Measurements from ENCODE around the gene EHMT1.

EHMT1 gene

DNA sequence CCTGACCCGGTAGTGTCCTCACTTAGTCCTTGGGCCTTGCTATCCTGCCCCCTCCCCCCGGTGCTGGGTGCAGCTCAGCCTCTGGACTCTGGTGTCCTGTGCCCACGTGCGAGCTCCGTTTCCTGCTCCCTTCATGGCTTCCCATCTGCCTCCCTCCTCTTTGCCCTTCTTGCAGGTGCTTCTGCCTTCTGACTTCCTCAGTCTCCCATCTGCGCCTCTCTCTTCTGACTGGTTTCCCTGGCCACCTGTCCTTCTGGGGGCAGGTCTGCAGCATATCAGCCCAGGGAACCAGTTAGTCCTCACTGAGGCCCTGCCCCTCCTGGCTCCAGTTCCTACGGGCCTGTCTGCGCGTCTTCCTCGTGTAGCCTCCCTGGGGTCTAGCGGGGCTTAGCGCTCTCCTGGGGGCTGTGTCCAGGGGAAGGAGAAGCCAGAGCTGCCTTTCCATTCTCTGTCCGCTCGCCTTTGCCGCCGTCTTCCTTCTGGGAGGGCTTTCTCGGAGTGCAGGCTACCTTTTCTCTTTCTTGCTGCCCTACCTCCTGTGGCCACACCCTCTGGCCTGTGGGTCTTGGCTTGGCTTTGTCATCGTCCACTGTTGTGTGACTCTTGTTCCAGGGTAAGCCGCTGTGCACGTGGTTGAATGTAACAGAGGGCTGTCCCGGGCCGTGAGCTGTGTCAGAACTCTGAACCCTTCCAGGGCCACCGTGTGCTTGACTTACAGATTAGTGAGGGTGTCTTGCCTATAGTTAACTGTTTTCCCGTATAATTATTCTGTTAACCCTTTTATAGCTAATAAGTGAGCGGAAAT, 51.8 kb downstream of the EHMT1 start:
- H3K4me3 ChIP-seq (ENCODE audit: control insufficient read depth in 1 of 7, extremely low read depth in 1 of 7, insufficient read depth in 4 of 7, low read depth in 2 of 7, low read length in 6 of 7), result no peak overlapping the region
- no peaks in the 10 kb centered on the region for H3K9me3 ChIP-seq (ENCODE audit: control extremely low read depth in 1 of 5, control insufficient read depth in 4 of 5, insufficient read depth in 2 of 5, low read depth in 1 of 5, low read length in 4 of 5)
- H3K36me3 ChIP-seq (ENCODE audit: control insufficient read depth in 4 of 4, insufficient read depth in 4 of 4, low read length in 3 of 4), result peaks cover 0 to 29% (median 3%) of the 10 kb centered on the region in 4 experiments
- ChIA-PET CTCF (interaction anchor here (0.8 to 7.8 kb wide), 10 partner anchors 9 to 121 kb away, joined by 3 to 117 read pairs (median 4); no protein-coding TSS in a partner anchor), POLR2A (no interaction called here)
- H3K27ac ChIP-seq (ENCODE audit: insufficient read depth in 1 of 2, low read depth in 1 of 2, low read length in 2 of 2, poor library complexity in 1 of 2, severe bottlenecking in 2 of 2), result peak overlapping the region in 1 of 2 experiments; percentile 33
- WGBS (ENCODE audit: insufficient coverage), result 80% methylated on average over 18 of the region's 25 CpGs
- H3K4me1 ChIP-seq (ENCODE audit: control extremely low read depth in 1 of 4, control insufficient read depth in 4 of 4, insufficient read depth in 4 of 4, low read length in 3 of 4), result peaks cover 3 to 49% (median 42%) of the 10 kb centered on the region in 4 experiments
- no peaks in the 10 kb centered on the region for H3K27me3 ChIP-seq (replicated peaks in 2 of 5; ENCODE audit: control insufficient read depth in 4 of 5, insufficient read depth in 5 of 5, low read length in 4 of 5)
- peak in 2 of 3 donors; percentile 42 to 58 for DNase-seq

DNA sequence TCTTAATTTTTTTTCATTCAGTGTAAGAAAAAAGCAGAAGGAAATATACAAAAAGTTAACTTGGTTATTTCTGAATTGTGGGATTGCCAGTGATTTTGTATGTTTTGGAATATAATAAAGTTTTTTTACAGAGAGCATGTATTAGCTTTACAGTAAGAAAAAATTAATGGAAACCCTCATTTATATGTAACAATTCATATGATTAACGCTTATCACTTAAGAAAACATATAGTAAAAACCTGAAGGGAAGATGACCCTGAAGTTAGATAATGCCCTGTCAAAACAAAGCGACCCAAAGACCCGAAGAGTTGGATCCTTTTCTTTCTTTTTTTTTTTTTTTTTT, 52.4 kb downstream of the EHMT1 start:
- WGBS (ENCODE audit: insufficient coverage), result 82% methylated on average over 2 of the region's 3 CpGs
- Histone ChIP-seq H3K4me1 (ENCODE audit: control extremely low read depth in 1 of 4, control insufficient read depth in 4 of 4, insufficient read depth in 4 of 4, low read length in 3 of 4) (peaks cover 3 to 46% (median 40%) of the 10 kb centered on the region in 4 experiments), H3K36me3 (ENCODE audit: control insufficient read depth in 4 of 4, insufficient read depth in 4 of 4, low read length in 3 of 4) (peaks cover 0 to 28% (median 3%) of the 10 kb centered on the region in 4 experiments), H3K4me3 (ENCODE audit: control insufficient read depth in 1 of 7, extremely low read depth in 1 of 7, insufficient read depth in 4 of 7, low read depth in 2 of 7, low read length in 6 of 7) (no peak overlapping the region), H3K9me3 (ENCODE audit: control extremely low read depth in 1 of 5, control insufficient read depth in 4 of 5, insufficient read depth in 2 of 5, low read depth in 1 of 5, low read length in 4 of 5) (no peaks in the 10 kb centered on the region), H3K27me3 (replicated peaks in 2 of 5; ENCODE audit: control insufficient read depth in 4 of 5, insufficient read depth in 5 of 5, low read length in 4 of 5) (no peaks in the 10 kb centered on the region), H3K27ac (ENCODE audit: insufficient read depth in 1 of 2, low read depth in 1 of 2, low read length in 2 of 2, poor library complexity in 1 of 2, severe bottlenecking in 2 of 2) (peak overlapping the region in 1 of 2 experiments; percentile 33)
- CTCF ChIA-PET, result interaction anchor here (0.5 to 7.8 kb wide), 13 partner anchors 8 to 120 kb away, joined by 3 to 117 read pairs (median 3); no protein-coding TSS in a partner anchor
- no peak for DNase-seq
- POLR2A ChIA-PET, result no interaction called here

DNA sequence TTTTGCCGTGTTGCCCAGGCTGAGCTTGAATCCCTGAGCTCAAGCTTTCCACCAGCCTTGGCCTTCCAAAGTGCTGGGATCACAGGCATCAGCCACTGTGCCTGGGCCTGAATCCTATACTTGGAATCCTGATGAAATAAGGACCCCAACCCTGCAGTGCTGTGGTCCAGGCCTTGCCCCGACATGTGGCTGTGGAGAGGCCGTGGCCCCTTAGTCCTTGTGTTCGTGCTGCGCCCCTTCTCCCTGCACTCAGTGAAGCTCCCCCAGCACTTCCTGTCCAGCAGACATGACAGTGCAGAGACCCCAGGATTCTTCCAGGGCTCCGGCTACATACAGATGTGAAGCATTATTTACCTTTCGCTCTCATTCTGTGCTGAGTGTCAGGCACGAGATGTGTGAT, 52.9 kb downstream of the EHMT1 start:
- no peak overlapping the region for H3K4me3 ChIP-seq (ENCODE audit: control insufficient read depth in 1 of 7, extremely low read depth in 1 of 7, insufficient read depth in 4 of 7, low read depth in 2 of 7, low read length in 6 of 7)
- no peak overlapping the region for H3K27ac ChIP-seq (ENCODE audit: insufficient read depth in 1 of 2, low read depth in 1 of 2, low read length in 2 of 2, poor library complexity in 1 of 2, severe bottlenecking in 2 of 2)
- H3K4me1 ChIP-seq (ENCODE audit: control extremely low read depth in 1 of 4, control insufficient read depth in 4 of 4, insufficient read depth in 4 of 4, low read length in 3 of 4), result peaks cover 3 to 46% (median 35%) of the 10 kb centered on the region in 4 experiments
- no peaks in the 10 kb centered on the region for H3K27me3 ChIP-seq (replicated peaks in 2 of 5; ENCODE audit: control insufficient read depth in 4 of 5, insufficient read depth in 5 of 5, low read length in 4 of 5)
- CTCF ChIA-PET, result interaction anchor here (0.5 to 7.8 kb wide), 12 partner anchors 8 to 119 kb away, joined by 3 to 117 read pairs (median 4); no protein-coding TSS in a partner anchor
- no peaks in the 10 kb centered on the region for H3K9me3 ChIP-seq (ENCODE audit: control extremely low read depth in 1 of 5, control insufficient read depth in 4 of 5, insufficient read depth in 2 of 5, low read depth in 1 of 5, low read length in 4 of 5)
- 98% methylated on average over 8 of the region's 8 CpGs for whole genome bisulfite sequencing (ENCODE audit: insufficient coverage)
- no peak for DNase-seq
- H3K36me3 ChIP-seq (ENCODE audit: control insufficient read depth in 4 of 4, insufficient read depth in 4 of 4, low read length in 3 of 4), result peaks cover 0 to 23% (median 3%) of the 10 kb centered on the region in 4 experiments
- POLR2A ChIA-PET, result no interaction called here

DNA sequence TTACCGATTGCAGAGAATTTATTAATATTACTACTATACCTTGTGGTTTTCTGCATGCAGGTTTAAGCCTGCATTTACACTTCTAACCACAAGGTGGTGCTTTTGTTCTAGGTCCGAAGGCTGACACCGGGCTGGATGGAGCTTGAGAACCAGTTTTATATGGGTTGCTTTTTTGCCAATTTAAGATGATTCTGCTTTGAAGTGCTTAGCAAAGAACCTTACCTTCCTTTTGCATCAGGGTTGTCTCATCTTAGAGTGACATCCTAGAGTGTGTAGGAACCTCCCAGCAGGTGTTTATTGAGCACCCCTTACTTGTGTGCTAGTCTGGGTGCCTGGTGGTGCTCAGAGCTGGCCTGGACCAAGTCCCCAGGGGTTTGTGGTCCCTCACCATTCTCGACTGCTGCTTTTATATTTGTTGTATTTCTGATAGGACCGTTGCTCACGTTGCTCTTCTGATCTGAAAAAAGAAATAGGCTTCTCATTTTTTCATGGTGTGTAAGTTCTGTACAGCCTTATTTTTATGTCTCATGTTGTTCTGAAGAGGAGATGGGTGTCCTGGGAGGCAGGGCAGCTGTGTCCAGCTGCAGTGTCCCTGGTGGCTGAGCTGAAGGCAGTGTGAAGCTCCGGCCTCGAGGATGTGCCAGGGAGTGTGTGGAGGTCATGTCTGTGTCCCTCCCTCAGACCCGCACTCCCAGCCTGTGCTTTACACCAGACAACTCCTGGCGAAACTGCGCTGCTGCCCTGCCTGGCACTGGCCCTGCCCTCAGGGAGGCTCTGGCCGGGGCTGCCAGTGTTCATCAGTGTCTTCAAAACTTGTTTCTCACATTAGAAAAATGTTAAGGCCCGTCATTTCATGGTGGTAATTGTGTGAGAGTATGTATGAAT, 54.3 kb downstream of the EHMT1 start:
- peak; percentile 64 to 85 (median 82) for DNase-seq
- H3K36me3 ChIP-seq (ENCODE audit: control insufficient read depth in 4 of 4, insufficient read depth in 4 of 4, low read length in 3 of 4), result peaks cover 0 to 23% (median 3%) of the 10 kb centered on the region in 4 experiments
- H3K27ac ChIP-seq (ENCODE audit: insufficient read depth in 1 of 2, low read depth in 1 of 2, low read length in 2 of 2, poor library complexity in 1 of 2, severe bottlenecking in 2 of 2), result no peak overlapping the region
- H3K27me3 ChIP-seq (replicated peaks in 2 of 5; ENCODE audit: control insufficient read depth in 4 of 5, insufficient read depth in 5 of 5, low read length in 4 of 5), result no peaks in the 10 kb centered on the region
- no peaks in the 10 kb centered on the region for H3K9me3 ChIP-seq (ENCODE audit: control extremely low read depth in 1 of 5, control insufficient read depth in 4 of 5, insufficient read depth in 2 of 5, low read depth in 1 of 5, low read length in 4 of 5)
- POLR2A ChIA-PET, result no interaction called here
- CTCF ChIA-PET, result interaction anchor here (0.6 to 7.8 kb wide), 14 partner anchors 11 to 386 kb away, joined by 3 to 117 read pairs (median 4); partner anchors contain the start of gene DPH7
- 81% methylated on average over 7 of the region's 13 CpGs for WGBS (ENCODE audit: insufficient coverage)
- H3K4me1 ChIP-seq (ENCODE audit: control extremely low read depth in 1 of 4, control insufficient read depth in 4 of 4, insufficient read depth in 4 of 4, low read length in 3 of 4), result peaks cover 0 to 37% (median 23%) of the 10 kb centered on the region in 4 experiments
- H3K4me3 ChIP-seq (ENCODE audit: control insufficient read depth in 1 of 7, extremely low read depth in 1 of 7, insufficient read depth in 4 of 7, low read depth in 2 of 7, low read length in 6 of 7), result no peak overlapping the region

DNA sequence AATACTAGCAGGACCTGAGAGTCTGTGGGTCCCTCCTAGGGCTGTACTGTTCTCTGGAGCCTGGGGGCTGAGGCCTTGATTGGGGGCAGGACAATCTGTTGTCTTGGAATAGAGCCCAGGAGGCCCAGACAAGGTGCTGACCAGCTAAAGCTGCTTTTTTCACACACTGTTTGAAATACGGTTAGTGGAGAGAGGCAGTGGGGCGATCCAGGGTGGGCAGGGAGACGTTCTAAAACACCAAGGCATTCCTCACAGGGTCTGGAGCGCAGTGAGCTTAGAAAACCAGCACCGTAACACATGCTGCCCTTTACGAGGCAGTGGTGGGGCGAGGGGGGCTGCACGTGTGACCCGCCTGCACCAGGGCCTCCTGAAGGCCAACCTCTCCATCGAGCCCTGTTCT, 55.1 kb downstream of the EHMT1 start:
- 97% methylated on average over 10 of the region's 10 CpGs for WGBS (ENCODE audit: insufficient coverage)
- CTCF ChIA-PET, result interaction anchor here (0.6 to 7.8 kb wide), 5 partner anchors 8 to 95 kb away, joined by 3 to 117 read pairs (median 5); partner anchors contain the start of gene DPH7
- peak overlapping the region in 1 of 2 experiments; percentile 16 for H3K27ac ChIP-seq (ENCODE audit: insufficient read depth in 1 of 2, low read depth in 1 of 2, low read length in 2 of 2, poor library complexity in 1 of 2, severe bottlenecking in 2 of 2)
- POLR2A ChIA-PET, result no interaction called here
- H3K4me3 ChIP-seq (ENCODE audit: control insufficient read depth in 1 of 7, extremely low read depth in 1 of 7, insufficient read depth in 4 of 7, low read depth in 2 of 7, low read length in 6 of 7), result no peak overlapping the region
- no peaks in the 10 kb centered on the region for H3K27me3 ChIP-seq (replicated peaks in 2 of 5; ENCODE audit: control insufficient read depth in 4 of 5, insufficient read depth in 5 of 5, low read length in 4 of 5)
- H3K36me3 ChIP-seq (ENCODE audit: control insufficient read depth in 4 of 4, insufficient read depth in 4 of 4, low read length in 3 of 4), result peaks cover 0 to 23% (median 3%) of the 10 kb centered on the region in 4 experiments
- H3K9me3 ChIP-seq (ENCODE audit: control extremely low read depth in 1 of 5, control insufficient read depth in 4 of 5, insufficient read depth in 2 of 5, low read depth in 1 of 5, low read length in 4 of 5), result no peaks in the 10 kb centered on the region
- peaks cover 0 to 37% (median 28%) of the 10 kb centered on the region in 4 experiments for H3K4me1 ChIP-seq (ENCODE audit: control extremely low read depth in 1 of 4, control insufficient read depth in 4 of 4, insufficient read depth in 4 of 4, low read length in 3 of 4)
- no peak for DNase-seq

DNA sequence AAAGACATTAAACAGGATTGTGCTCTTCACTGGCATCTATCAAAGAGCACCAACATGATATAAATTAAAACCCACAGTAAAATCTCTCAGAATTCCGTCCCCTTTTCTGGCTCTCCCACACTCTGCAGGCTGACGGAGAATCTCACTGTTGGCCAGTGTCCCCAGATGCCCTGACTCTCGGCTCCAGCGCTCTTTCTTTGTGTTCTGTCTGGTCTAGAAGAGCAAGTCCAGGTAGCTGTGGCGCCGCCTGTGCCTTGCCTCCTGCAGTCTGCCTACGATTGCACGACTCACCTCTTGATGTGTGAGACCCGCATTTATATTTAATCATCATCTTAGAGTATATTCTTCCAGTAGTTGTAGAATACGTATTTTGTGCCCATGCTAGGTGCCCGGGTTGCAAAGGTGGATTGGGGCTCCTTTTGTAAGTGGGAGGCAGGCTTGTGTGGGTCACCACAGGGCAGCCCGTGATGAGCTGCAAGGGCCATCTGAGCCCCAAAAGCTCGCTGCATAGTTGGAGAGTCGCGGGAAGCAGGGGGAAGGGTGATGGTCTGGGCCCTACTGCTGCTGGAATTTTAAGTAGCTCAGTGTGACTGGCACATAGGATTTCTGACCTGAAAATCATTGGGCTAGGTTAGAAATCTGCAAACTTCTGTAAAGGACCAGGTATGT, 55.6 kb downstream of the EHMT1 start:
- peaks cover 0 to 18% (median under 1%) of the 10 kb centered on the region in 4 experiments for H3K36me3 ChIP-seq (ENCODE audit: control insufficient read depth in 4 of 4, insufficient read depth in 4 of 4, low read length in 3 of 4)
- H3K9me3 ChIP-seq (ENCODE audit: control extremely low read depth in 1 of 5, control insufficient read depth in 4 of 5, insufficient read depth in 2 of 5, low read depth in 1 of 5, low read length in 4 of 5), result no peaks in the 10 kb centered on the region
- ChIA-PET CTCF (interaction anchor here (0.6 to 7.8 kb wide), 6 partner anchors 9 to 93 kb away, joined by 3 to 117 read pairs (median 4); no protein-coding TSS in a partner anchor), POLR2A (no interaction called here)
- WGBS (ENCODE audit: insufficient coverage), result 96% methylated on average over 9 of the region's 15 CpGs
- H3K27ac ChIP-seq (ENCODE audit: insufficient read depth in 1 of 2, low read depth in 1 of 2, low read length in 2 of 2, poor library complexity in 1 of 2, severe bottlenecking in 2 of 2), result peak overlapping the region in 1 of 2 experiments; percentile 16
- DNase-seq, result no peak
- H3K27me3 ChIP-seq (replicated peaks in 2 of 5; ENCODE audit: control insufficient read depth in 4 of 5, insufficient read depth in 5 of 5, low read length in 4 of 5), result no peaks in the 10 kb centered on the region
- H3K4me3 ChIP-seq (ENCODE audit: control insufficient read depth in 1 of 7, extremely low read depth in 1 of 7, insufficient read depth in 4 of 7, low read depth in 2 of 7, low read length in 6 of 7), result no peak overlapping the region
- peaks cover 3 to 41% (median 34%) of the 10 kb centered on the region in 4 experiments for H3K4me1 ChIP-seq (ENCODE audit: control extremely low read depth in 1 of 4, control insufficient read depth in 4 of 4, insufficient read depth in 4 of 4, low read length in 3 of 4)
